ENCODE results near the gene ELL2. TPM values are rescaled to one million over a fixed set of nuclear protein-coding genes. Genes with fewer than 3 reads are reported as not detected.

The ELL2 gene
- total and polyA plus RNA-seq, 2 of the 13 experiments (the other 11 are each of a cell fraction or from before 2014, with no cell fraction given) = 78.9 to 97.1 TPM

DNA sequence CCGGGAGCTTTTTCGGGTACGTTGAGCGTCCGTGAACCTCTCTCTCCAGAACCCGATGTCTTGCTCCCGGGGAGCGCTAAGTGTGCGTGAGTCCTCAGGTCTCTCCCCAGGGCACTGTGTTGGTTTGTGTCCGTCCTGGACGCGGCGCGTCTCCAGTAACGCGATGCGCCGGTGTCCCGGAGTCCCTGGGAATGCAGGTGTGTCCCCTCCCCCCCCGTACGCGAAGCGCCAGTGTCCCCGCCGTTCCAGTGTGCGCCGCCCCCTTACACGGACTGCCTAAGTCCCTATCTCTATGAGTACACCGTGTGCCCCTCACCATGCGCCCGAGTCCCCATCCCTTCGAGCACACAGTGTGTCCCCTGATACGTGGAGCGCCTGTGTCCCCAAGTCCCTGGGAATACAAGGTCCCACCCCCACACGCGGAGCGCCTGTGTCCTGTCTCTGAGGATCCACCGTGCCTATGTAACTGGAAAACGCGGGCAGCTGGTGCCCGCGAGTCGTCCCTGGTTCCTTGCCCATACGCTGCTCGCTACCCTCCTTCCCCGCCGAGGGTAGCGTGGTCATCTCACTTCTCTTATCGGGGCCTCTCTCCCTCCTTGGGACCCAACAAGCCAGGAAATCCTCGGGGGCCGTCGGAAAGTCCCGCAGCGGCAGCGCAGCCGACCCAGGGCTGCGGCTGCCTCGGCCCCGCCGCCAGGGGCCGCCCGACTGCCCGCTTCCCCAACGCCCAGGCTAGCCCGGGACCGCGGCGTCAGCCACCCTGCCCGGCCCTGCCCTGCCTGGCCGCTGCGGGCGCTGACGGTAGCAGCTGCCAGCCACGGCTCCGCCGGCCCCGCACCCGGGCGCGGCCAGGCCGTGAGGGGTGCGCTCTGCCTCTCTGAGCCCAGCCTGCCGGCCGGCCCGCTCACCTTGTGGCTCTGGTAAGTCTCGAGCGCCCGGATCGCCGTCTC, 709 bp downstream of the ELL2 start (continued):
- TF ChIP-seq MAFG (CRISPR knock-in tag; IDR thresholded peaks at IDR 0.05) (no peak), ZNF672 (CRISPR knock-in tag; IDR thresholded peaks at IDR 0.05) (no peak), PHF8 (CRISPR knock-in tag; IDR thresholded peaks at IDR 0.05) (peak; percentile 47; the same call in 1 of the 2 replicates), MAF1 (CRISPR knock-in tag; IDR thresholded peaks at IDR 0.05; ENCODE audit: borderline replicate concordance) (0 out of 2 replicates have a peak, but pooled peaks have one; percentile 21)
- TF ChIP-seq, protein P1, sequence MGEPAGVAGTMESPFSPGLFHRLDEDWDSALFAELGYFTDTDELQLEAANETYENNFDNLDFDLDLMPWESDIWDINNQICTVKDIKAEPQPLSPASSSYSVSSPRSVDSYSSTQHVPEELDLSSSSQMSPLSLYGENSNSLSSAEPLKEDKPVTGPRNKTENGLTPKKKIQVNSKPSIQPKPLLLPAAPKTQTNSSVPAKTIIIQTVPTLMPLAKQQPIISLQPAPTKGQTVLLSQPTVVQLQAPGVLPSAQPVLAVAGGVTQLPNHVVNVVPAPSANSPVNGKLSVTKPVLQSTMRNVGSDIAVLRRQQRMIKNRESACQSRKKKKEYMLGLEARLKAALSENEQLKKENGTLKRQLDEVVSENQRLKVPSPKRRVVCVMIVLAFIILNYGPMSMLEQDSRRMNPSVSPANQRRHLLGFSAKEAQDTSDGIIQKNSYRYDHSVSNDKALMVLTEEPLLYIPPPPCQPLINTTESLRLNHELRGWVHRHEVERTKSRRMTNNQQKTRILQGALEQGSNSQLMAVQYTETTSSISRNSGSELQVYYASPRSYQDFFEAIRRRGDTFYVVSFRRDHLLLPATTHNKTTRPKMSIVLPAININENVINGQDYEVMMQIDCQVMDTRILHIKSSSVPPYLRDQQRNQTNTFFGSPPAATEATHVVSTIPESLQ (CRISPR knock-in tag; conservative IDR thresholded peaks at IDR 0.05) = no peak
- TF ChIP-seq, protein P2, sequence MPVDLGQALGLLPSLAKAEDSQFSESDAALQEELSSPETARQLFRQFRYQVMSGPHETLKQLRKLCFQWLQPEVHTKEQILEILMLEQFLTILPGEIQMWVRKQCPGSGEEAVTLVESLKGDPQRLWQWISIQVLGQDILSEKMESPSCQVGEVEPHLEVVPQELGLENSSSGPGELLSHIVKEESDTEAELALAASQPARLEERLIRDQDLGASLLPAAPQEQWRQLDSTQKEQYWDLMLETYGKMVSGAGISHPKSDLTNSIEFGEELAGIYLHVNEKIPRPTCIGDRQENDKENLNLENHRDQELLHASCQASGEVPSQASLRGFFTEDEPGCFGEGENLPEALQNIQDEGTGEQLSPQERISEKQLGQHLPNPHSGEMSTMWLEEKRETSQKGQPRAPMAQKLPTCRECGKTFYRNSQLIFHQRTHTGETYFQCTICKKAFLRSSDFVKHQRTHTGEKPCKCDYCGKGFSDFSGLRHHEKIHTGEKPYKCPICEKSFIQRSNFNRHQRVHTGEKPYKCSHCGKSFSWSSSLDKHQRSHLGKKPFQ (CRISPR knock-in tag; IDR thresholded peaks at IDR 0.05; ENCODE audit: insufficient replicate concordance) = peak; percentile 5
- TF ChIP-seq, protein P3, sequence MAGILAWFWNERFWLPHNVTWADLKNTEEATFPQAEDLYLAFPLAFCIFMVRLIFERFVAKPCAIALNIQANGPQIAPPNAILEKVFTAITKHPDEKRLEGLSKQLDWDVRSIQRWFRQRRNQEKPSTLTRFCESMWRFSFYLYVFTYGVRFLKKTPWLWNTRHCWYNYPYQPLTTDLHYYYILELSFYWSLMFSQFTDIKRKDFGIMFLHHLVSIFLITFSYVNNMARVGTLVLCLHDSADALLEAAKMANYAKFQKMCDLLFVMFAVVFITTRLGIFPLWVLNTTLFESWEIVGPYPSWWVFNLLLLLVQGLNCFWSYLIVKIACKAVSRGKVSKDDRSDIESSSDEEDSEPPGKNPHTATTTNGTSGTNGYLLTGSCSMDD (CRISPR knock-in tag; IDR thresholded peaks at IDR 0.05) = no peak
- TF ChIP-seq, protein P4, sequence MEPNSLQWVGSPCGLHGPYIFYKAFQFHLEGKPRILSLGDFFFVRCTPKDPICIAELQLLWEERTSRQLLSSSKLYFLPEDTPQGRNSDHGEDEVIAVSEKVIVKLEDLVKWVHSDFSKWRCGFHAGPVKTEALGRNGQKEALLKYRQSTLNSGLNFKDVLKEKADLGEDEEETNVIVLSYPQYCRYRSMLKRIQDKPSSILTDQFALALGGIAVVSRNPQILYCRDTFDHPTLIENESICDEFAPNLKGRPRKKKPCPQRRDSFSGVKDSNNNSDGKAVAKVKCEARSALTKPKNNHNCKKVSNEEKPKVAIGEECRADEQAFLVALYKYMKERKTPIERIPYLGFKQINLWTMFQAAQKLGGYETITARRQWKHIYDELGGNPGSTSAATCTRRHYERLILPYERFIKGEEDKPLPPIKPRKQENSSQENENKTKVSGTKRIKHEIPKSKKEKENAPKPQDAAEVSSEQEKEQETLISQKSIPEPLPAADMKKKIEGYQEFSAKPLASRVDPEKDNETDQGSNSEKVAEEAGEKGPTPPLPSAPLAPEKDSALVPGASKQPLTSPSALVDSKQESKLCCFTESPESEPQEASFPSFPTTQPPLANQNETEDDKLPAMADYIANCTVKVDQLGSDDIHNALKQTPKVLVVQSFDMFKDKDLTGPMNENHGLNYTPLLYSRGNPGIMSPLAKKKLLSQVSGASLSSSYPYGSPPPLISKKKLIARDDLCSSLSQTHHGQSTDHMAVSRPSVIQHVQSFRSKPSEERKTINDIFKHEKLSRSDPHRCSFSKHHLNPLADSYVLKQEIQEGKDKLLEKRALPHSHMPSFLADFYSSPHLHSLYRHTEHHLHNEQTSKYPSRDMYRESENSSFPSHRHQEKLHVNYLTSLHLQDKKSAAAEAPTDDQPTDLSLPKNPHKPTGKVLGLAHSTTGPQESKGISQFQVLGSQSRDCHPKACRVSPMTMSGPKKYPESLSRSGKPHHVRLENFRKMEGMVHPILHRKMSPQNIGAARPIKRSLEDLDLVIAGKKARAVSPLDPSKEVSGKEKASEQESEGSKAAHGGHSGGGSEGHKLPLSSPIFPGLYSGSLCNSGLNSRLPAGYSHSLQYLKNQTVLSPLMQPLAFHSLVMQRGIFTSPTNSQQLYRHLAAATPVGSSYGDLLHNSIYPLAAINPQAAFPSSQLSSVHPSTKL (CRISPR knock-in tag; IDR thresholded peaks at IDR 0.05) = no peak
- TF ChIP-seq, protein P5, sequence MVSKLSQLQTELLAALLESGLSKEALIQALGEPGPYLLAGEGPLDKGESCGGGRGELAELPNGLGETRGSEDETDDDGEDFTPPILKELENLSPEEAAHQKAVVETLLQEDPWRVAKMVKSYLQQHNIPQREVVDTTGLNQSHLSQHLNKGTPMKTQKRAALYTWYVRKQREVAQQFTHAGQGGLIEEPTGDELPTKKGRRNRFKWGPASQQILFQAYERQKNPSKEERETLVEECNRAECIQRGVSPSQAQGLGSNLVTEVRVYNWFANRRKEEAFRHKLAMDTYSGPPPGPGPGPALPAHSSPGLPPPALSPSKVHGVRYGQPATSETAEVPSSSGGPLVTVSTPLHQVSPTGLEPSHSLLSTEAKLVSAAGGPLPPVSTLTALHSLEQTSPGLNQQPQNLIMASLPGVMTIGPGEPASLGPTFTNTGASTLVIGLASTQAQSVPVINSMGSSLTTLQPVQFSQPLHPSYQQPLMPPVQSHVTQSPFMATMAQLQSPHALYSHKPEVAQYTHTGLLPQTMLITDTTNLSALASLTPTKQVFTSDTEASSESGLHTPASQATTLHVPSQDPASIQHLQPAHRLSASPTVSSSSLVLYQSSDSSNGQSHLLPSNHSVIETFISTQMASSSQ (IDR thresholded peaks at IDR 0.05; ENCODE audit: low read depth) = no peak
- TF ChIP-seq, protein P5 (CRISPR knock-in tag; IDR thresholded peaks at IDR 0.05; ENCODE audit: borderline replicate concordance) = no peak
- TF ChIP-seq, protein P6, sequence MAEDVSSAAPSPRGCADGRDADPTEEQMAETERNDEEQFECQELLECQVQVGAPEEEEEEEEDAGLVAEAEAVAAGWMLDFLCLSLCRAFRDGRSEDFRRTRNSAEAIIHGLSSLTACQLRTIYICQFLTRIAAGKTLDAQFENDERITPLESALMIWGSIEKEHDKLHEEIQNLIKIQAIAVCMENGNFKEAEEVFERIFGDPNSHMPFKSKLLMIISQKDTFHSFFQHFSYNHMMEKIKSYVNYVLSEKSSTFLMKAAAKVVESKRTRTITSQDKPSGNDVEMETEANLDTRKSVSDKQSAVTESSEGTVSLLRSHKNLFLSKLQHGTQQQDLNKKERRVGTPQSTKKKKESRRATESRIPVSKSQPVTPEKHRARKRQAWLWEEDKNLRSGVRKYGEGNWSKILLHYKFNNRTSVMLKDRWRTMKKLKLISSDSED (CRISPR knock-in tag; IDR thresholded peaks at IDR 0.05) = no peak

Data from HepG2 (cell line).